ENCODE measurements around the gene GH1.

GRCh38 chr17:63880706-63881105 is 37.9 kb downstream of the GH1 start:
- TF ChIP-seq, protein P1, sequence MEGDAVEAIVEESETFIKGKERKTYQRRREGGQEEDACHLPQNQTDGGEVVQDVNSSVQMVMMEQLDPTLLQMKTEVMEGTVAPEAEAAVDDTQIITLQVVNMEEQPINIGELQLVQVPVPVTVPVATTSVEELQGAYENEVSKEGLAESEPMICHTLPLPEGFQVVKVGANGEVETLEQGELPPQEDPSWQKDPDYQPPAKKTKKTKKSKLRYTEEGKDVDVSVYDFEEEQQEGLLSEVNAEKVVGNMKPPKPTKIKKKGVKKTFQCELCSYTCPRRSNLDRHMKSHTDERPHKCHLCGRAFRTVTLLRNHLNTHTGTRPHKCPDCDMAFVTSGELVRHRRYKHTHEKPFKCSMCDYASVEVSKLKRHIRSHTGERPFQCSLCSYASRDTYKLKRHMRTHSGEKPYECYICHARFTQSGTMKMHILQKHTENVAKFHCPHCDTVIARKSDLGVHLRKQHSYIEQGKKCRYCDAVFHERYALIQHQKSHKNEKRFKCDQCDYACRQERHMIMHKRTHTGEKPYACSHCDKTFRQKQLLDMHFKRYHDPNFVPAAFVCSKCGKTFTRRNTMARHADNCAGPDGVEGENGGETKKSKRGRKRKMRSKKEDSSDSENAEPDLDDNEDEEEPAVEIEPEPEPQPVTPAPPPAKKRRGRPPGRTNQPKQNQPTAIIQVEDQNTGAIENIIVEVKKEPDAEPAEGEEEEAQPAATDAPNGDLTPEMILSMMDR (IDR thresholded peaks at IDR 0.05), result no peak
- TF ChIP-seq EP300 (IDR thresholded peaks at IDR 0.05), result no peak

All from gastroesophageal sphincter (tissue), 3 donors.